HG03460 (cell line): ENCODE measurements around the gene ILDR2.

Source experiments
- ATAC-seq: cut with Tn5 transposase; IDR thresholded peaks from one replicate; pipeline ENCODE4 v1.9.1; 2021; ENCODE audit not compliant: unreplicated experiment

ILDR2 gene

DNA sequence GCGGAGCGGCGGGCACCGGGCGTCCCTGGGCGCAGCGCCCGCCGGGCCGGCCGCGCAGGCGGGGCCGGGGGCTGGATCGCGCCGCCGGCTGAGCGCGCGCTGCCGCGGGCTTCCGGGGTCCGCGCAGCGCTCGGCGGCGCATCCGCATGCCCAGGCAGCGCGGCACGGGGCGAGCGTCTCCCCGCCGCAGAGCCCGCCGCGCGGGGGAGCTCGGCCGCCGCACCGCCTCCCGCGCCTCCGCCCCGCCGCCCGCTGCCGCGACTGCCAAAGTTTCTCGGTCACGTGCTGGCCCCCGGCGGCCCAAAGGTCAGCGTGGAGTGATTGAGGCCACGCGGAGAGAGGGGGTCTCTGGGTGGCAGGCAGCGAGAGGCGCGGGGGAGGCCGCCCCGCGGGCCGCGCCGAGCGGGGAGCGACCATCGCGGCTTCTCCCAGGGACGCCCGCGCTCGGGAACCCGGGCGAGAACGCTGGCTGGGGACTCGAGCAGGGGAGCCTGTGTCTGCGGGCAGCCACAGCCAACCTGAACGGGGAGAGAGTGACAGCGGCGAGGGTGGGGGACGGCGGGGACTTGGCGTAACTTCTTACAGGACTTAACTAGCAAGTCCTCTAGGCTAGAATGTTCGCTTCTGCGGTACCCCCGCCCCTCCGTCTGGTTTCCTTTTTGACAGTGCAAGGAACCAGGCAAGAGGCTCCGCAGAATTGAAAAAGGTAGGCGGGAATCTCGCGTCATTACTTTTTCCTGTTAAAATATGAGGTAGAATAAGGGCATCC lies at the start of gene ILDR2:
Gene ILDR2 (minus strand): TSS at position 180 of the 769 bp plus-strand sequence. CDS start 272 bp downstream, outside the sequence.
- ATAC-seq, result peak; percentile 66

DNA sequence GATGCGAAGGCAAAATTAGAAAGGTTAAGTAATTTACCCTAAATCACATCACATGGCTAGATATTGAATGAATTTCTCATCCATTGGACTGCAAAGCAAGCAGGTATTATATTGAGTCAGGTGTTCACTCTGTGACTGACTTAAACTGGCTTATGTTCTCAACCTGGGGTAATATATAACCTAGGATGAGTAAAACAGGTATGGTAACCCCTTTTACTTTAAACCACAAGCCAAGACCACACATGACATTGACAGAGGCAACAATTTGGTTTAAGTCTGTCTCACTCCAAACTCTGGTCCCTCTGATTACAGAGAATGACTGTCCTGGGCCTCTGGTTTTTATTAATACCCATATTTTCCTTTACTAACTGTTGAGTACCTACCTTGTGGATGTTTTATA lies 47.0 kb upstream of the ILDR2 start:
- ATAC-seq, result peak; percentile 84

GRCh38 chr1:167016100-167016750 lies 40.9 kb upstream of the ILDR2 start:
- no peak for ATAC-seq

DNA sequence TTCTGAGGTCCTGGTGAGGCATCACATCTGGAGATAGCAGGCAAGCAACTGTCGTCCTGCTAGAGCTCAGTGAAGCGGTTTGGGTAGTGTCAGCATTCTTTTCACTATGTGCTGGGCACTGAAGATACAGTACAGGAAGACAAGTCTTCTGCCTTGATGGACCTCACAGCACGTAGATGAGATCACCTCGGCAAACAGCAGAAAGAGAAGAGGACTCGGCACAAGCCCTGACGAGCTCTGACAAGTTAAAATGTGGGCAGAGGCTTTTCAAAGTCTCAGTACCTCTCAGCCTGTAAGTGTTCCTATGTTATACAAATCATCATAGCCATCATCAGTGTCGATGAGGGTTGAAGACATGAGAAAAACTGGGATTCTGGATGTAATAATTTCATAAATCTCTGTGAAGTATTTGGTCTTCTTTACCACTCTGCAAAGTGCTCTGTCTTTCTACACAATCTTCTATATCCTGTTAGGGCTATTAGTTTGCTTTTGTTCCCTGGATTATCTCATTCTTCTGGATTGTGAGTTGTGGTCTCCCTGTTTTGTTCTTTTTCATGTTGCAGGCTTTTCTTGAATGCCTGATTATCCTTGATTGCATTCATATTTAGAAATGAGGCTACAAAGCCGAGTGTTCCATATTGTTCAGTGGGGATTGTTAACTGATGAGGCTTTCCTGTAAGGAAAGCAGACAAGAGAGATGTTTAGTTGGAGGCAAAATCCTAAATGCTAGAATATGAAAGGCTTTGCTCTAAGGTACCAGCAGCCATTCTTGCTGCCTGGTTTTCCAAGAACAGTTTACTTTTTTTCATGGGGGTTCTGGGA lies 38.0 kb upstream of the ILDR2 start:
- no peak for ATAC-seq

DNA sequence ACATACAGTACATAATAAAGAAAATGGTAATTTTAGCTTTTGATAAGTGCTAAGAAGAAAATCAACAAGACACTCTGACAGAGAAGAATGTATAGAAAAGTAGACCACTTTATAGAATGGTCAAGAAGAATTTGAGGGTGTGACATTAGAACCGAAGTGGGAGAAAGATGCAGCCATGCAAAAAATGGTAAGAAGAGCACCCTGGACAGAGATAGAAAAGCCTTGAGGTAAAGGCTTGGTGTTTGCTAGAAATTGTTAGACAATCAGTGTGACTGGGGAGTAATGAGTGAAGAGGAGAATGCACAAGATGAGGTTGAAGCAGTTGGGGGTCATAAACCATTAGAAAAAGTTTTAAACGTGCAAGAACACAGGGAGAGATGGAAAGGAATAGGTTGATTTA lies 37.2 kb upstream of the ILDR2 start:
- ATAC-seq, result no peak

DNA sequence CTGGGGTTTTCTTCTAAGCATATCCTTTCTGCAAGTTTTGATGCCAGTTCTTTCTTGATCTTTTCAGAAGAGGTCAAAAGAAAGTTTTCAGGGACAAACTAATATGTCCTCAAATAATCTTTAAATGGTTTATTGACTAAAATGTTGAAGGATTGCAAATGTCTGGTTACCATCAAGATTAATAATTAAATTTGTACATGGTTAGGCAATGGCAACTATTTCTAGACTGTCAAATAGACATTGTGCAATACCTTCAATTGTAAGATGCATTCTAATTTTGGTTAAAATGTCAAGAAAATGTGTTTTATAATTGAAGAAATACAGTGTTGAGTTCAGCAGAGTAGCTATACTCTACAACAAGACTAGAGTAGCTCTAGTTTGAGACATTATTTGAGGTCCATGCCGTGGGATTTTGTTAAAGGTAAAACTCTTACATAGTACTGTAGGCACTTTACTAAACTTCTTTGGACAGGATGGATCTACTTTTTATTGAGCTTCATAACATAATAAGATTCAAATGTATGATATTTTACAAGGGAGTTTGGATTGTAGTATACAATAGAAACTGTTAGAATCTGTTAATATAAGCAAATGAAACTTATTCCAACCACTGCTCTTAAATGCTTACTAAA lies 36.3 kb upstream of the ILDR2 start:
- ATAC-seq, result no peak

DNA sequence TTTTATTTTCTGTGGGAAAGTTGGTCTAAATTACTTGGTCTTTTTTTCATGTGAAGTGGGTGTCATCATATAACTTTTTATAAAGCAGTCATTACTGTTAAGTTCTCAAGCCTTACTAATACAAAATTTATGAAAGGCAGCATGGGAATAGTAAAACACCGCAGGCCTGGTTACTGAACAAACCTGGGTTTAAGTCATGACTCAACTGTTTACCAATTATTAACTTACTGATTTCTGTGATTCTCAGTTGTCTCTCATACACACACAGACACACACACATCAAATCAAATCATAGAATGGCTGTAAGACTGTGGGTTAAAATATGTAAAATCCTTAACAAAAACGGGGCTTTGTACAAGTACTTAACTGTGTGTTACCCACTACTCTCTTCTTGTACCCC lies 28.4 kb upstream of the ILDR2 start:
- ATAC-seq, result no peak

GRCh38 chr1:167002354-167002753 lies 27.0 kb upstream of the ILDR2 start:
- ATAC-seq, result no peak

- ATAC-seq, result no peak
These were observed 25.2 kb upstream of the ILDR2 start for GRCh38 chr1:167000546-167000945.

DNA sequence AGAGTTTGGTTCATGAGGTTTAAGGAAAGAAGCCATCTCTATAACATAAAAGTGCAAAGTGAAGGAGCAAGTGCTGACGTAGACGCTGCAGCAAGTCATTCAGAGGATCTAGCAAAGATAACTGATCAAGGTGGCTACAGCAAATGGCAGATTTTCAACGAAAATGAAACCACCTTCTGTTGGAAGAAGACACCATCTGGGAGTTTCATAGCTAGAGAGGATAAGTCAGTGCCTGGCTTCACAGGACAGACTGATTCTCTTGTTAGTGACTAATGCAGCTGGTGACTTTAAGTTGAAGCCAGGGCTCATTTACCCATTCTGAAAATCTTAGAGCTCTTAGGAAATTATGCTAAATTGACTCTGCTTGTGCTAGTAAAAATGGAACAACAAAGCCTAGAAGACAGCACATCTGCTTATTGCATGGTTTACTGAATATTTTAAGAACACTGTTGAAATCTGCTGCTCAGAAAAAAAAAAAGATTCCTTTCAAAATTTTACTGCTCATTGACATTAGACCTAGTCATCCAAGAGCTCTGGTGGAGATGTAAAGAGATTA lies 24.2 kb upstream of the ILDR2 start:
- peak; percentile 71 for ATAC-seq

GRCh38 chr1:166999075-166999474 lies 23.7 kb upstream of the ILDR2 start:
- peak; percentile 37 for ATAC-seq

- ATAC-seq, result no peak
These were observed 13.7 kb upstream of the ILDR2 start, which contains the start of gene MAEL for GRCh38 chr1:166988974-166989515. Gene MAEL, plus strand, starts transcription at chr1:166989280. Its CDS starts 73 bp downstream, at chr1:166989353.

GRCh38 chr1:166981589-166981988 lies 6.2 kb upstream of the ILDR2 start:
- no peak for ATAC-seq

DNA sequence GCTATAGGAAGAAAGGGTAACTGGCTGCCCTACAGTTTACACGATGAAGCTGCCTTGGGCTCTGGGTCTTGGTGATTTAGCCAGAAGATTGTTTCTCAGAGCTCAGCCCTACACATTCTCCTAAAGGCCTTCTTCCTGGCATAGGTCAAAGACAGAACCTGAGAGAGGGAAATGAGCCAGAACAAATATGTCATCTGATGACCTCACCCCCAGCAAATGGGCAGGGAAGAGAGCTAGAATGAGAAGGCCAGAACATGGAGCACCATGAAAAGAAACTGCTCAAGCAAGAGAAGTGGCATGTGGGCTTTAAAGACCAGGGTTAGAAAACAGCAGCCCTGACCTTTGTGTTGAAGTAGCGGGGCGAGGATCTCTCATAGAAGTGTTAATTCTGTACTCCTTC lies 5.5 kb upstream of the ILDR2 start:
- no peak for ATAC-seq

- ATAC-seq, result no peak
These were observed 5.0 kb upstream of the ILDR2 start for GRCh38 chr1:166980383-166980782.

DNA sequence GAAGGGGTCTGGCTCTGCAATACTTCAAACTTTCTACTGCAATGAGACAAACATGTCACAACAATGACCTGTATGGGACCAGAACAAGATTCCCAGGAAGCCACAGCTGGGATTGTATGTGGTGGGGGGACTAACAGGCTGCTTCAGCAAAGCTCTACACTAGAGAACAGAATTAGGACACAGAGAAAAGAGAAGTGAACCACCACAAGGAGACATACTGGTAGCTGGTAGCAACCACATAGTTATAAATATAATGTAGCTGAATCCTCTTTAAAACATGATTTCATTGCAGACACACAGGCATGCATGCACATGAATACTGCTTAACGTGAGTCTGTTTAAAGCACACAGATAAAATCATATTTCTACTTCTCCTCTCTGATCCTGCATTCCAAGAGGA lies 3.5 kb upstream of the ILDR2 start:
- ATAC-seq, result no peak

DNA sequence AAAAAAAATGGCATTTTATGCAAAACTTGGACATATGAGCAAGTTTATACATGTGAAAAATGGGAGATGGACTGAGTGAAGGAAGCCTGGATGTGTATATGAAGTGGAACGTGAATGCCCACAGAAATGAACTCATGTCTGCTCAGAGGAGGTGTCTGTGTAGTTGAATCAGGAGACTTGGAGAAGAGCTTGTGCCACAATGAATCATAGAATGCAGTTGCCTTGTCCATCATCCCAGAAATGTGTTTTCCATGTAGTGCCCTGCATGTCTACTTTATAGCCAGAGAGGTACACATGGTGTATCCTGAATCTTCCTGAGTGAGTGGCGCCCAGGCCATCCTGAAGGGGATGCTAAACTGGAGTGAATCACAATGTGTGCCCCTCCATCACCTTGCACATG lies 2.6 kb upstream of the ILDR2 start:
- no peak for ATAC-seq

GRCh38 chr1:166974647-166975345 lies 544 bp downstream of the ILDR2 start:
- no peak for ATAC-seq

GRCh38 chr1:166972826-166973225 lies 2.5 kb downstream of the ILDR2 start:
- ATAC-seq, result no peak

DNA sequence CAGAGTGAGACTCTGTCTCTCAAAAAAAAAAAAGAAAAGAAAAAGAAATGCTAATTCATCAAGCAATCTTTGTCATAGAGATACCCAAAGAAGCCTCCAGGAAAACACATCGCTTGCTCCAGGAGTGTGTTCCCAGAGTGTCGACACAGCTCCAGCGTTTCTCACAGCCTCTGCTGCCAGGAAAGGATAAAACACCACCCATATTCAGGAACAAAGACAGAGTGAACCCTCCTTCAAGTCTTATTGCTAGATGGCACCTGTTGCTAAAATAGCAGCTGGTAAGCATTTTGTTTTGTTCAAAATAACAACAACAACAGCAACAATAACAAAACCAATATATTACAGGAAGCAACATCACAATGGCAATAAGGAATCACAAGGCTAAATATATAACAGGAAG lies 3.1 kb downstream of the ILDR2 start:
- ATAC-seq, result no peak
